ENCODE data around the gene RND3.

- TF ChIP-seq CTCF (IDR thresholded peaks at IDR 0.05) (no peak), ZFX (IDR thresholded peaks at IDR 0.05; ENCODE audit: borderline replicate concordance) (no peak)
Measured at GRCh38 chr2:150485871-150486538, 1.5 kb downstream of the RND3 start.

Data from 22Rv1 (cell line).